ENCODE data around the gene C22orf23. TPM values are rescaled to one million over a fixed set of nuclear protein-coding genes. Genes with fewer than 3 reads are reported as not detected.

The C22orf23 gene
- 0.22 and 0.27 TPM in 2 replicates for total RNA-seq

GRCh38 chr22:37953437-37954179 lies at the start of gene C22orf23, which contains the start of gene POLR2F:
TSS of gene C22orf23 (minus strand) at chr22:37953601. CDS start at chr22:37953149, 452 bp downstream.
TSS of gene POLR2F (plus strand) at chr22:37953699. CDS start at chr22:37953788, 89 bp downstream.

GRCh38 chr22:37983860-37984791 lies 30.7 kb upstream of the C22orf23 start, which contains the start of gene SOX10:
TSS of gene SOX10 (minus strand) at chr22:37984555. CDS start at chr22:37983784, 771 bp downstream.

GRCh38 chr22:37905534-37906363 lies 47.7 kb downstream of the C22orf23 start, which contains the start of gene MICALL1:
TSS of gene MICALL1 (plus strand) at chr22:37906297. CDS start at chr22:37906423, 126 bp downstream.

Other genes with a start within 250 kb of the C22orf23 start
- 18.0 and 32.3 TPM in 2 replicates for gene GCAT, start 145.7 kb downstream of the C22orf23 start, total RNA-seq
- gene GALR3, start 130.2 kb downstream of the C22orf23 start, total RNA-seq = not detected in 2 replicates
- gene ANKRD54, start 109.3 kb downstream of the C22orf23 start, total RNA-seq = 30.6 and 41.4 TPM in 2 replicates
- 327 and 367 TPM in 2 replicates for gene EIF3L, start 104.2 kb downstream of the C22orf23 start, total RNA-seq
- 49.0 and 49.1 TPM in 2 replicates for gene MICALL1, start 47.3 kb downstream of the C22orf23 start, total RNA-seq
- 24.6 and 40.6 TPM in 2 replicates for gene POLR2F, start 98 bp upstream of the C22orf23 start, total RNA-seq
- not detected in 2 replicates for gene SOX10, start 31.0 kb upstream of the C22orf23 start, total RNA-seq
- gene PICK1, start 103.8 kb upstream of the C22orf23 start, total RNA-seq = 6.1 and 11.1 TPM in 2 replicates
- not detected in 2 replicates for gene SLC16A8, start 130.6 kb upstream of the C22orf23 start, total RNA-seq
- 0.22 and 0.40 TPM in 2 replicates for gene BAIAP2L2, start 157.1 kb upstream of the C22orf23 start, total RNA-seq
- gene PLA2G6, start 228.2 kb upstream of the C22orf23 start, total RNA-seq = 3.5 and 4.7 TPM in 2 replicates
- gene MAFF, start 248.4 kb upstream of the C22orf23 start, total RNA-seq = 53.6 and 66.6 TPM in 2 replicates

All from thoracic aorta endothelial cell (primary cell).